Panc1 (cell line): ENCODE measurements around the gene PRPF19.

Experiments used
- POLR2AphosphoS5 ChIP-seq: IDR thresholded peaks from 2 replicates; pipeline ENCODE4 v1.6.1; 2012; ENCODE audit warnings: mild to moderate bottlenecking, low read depth, low read length, moderate library complexity
- TF ChIP-seq, protein P1 (sequence below): fragments of 450-650 bp; IDR thresholded peaks from 2 replicates; pipeline ENCODE4 v1.5.1; 2017; ENCODE audit warnings: mild to moderate bottlenecking

- TF ChIP-seq, protein P1, sequence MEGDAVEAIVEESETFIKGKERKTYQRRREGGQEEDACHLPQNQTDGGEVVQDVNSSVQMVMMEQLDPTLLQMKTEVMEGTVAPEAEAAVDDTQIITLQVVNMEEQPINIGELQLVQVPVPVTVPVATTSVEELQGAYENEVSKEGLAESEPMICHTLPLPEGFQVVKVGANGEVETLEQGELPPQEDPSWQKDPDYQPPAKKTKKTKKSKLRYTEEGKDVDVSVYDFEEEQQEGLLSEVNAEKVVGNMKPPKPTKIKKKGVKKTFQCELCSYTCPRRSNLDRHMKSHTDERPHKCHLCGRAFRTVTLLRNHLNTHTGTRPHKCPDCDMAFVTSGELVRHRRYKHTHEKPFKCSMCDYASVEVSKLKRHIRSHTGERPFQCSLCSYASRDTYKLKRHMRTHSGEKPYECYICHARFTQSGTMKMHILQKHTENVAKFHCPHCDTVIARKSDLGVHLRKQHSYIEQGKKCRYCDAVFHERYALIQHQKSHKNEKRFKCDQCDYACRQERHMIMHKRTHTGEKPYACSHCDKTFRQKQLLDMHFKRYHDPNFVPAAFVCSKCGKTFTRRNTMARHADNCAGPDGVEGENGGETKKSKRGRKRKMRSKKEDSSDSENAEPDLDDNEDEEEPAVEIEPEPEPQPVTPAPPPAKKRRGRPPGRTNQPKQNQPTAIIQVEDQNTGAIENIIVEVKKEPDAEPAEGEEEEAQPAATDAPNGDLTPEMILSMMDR = no peak
- no peak for TF ChIP-seq POLR2AphosphoS5
These were observed 35.2 kb upstream of the PRPF19 start for GRCh38 chr11:60941371-60942119.
